GM18505 (cell line): ENCODE measurements around the gene FLOT2.

Experiments
- ATAC-seq: cut with Tn5 transposase; IDR thresholded peaks from one replicate; pipeline ENCODE4 v1.9.1; 2021; ENCODE audit not compliant: unreplicated experiment
- POLR2A ChIP-seq: IDR thresholded peaks from 4 replicates; pipeline ENCODE4 v1.6.1; 2011; ENCODE audit warnings: borderline replicate concordance; ENCODE audit not compliant: insufficient read depth, insufficient read length; ENCODE audit errors: extremely low read depth

FLOT2 gene

GRCh38 chr17:28865946-28866752 lies 31.4 kb downstream of the FLOT2 start:
- peak; percentile 81 for ATAC-seq
- TF ChIP-seq POLR2A = peak; percentile 30

GRCh38 chr17:28864991-28865849 lies 32.3 kb downstream of the FLOT2 start:
- no peak for TF ChIP-seq POLR2A
- no peak for ATAC-seq

- no peak for ATAC-seq
Observed at GRCh38 chr17:28863953-28864352, 33.6 kb downstream of the FLOT2 start.

DNA sequence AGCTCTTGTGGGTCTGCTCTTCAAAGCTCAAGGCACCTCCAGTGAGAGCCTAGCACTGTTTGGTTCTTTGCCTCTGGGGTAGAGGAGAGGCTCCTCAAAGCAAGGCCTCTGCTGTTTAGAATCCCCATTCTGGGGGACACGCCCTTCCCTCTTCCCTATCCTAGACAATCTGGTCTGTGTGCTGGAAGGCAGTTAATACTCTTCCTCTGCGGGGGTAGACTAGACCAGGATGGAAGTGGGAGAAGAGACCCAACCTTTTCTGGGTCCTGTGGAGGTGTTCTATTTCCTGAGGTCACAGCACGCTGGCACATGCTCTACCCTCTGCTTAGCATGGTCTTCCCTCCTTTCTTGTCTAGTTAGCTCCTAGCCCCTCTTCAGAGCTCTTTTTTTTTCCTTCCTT lies 35.0 kb downstream of the FLOT2 start:
- ATAC-seq = no peak
- TF ChIP-seq POLR2A = no peak

More at GRCh38 chr17:28863953-28864352, 33.6 kb downstream of the FLOT2 start:
- no peak for TF ChIP-seq POLR2A

- no peak for TF ChIP-seq POLR2A
- no peak for ATAC-seq
Observed at GRCh38 chr17:28861393-28862203, 35.9 kb downstream of the FLOT2 start.

DNA sequence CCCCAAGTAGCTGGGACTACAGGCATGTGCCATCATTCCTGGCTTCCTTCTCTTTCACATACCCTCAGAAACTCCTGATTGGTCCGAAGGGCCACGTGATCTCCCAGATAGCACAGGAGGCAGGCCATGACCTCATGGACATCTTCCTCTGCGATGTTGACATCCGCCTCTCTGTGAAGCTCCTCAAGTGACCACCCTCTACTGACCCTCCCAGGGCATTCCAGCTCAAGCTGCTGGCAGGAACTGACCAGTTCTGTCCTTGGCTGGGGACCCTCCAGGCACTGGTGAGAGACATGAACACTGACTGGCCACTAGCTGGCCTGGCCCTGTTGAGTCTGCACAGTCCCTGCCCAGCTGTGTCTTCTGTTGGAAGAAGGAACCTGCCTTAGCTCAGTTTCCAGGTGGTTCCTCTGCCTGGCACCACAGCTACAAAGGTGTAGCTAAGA lies 37.1 kb downstream of the FLOT2 start:
- no peak for ATAC-seq
- no peak for TF ChIP-seq POLR2A

DNA sequence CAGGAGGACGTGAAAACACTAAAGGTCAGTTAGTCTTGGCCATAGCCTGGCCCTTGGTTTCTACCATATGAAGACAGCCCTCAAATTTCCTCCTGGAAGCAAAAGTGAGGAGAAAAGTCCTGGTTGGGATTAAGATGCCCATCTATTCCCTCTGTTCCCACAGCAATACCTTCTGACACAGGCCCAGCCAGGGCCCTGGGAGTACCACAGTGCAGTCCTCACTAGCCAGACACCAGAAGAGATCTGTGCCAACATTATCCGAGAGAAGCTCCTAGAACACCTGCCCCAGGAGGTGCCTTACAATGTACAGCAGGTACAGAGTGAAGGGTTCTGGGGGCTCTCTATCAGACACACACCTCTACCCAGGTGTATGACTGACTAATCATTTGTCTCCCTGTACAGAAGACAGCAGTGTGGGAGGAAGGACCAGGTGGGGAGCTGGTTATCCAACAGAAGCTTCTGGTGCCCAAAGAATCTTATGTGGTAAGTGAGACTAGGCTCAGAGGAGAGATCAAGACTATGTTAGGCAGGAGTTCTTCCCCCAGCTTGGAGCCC lies 38.7 kb downstream of the FLOT2 start:
- no peak for ATAC-seq

GRCh38 chr17:28857905-28858800 lies 39.4 kb downstream of the FLOT2 start:
- no peak for TF ChIP-seq POLR2A
- no peak for ATAC-seq

More for the DNA sequence above, 38.7 kb downstream of the FLOT2 start:
- TF ChIP-seq POLR2A = no peak

DNA sequence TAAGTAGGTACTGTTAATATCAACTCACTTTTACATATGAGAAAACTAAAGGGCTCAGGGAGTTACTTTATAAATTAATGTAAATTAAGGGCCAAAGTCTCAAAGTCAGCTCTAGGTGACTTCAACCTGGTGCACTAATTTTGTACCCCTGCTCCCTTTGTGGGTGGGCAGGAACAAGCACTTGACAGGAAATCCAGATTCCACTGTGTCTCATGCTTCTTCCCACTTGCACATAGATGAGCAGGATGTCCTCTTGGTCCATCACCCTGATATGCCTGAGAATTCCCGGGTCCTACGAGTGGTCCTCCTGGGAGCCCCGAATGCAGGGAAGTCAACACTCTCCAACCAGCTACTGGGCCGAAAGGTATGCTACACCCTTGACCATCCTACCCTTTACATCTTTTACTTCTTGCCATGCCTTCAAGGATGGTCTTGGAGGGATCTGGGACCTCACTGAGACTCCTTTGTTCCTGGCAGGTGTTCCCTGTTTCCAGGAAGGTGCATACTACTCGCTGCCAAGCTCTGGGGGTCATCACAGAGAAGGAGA lies 41.4 kb downstream of the FLOT2 start:
- no peak for TF ChIP-seq POLR2A
- ATAC-seq = no peak

DNA sequence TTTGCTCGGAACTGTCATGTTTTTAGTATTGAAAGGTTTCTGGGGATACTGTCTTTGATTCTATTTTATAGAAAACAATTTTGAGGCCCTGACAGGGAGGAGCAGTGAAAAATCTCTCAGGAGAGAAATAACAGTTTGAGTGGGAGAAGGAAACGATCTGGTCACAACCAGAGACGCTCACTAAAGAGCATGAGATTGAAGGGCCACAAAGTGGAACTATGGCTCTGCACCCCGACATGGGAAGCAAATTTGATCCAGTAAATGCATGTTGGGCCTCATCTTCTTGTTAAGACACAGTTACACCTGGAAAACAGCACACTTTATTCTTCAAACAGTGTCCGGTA lies 42.2 kb downstream of the FLOT2 start:
- TF ChIP-seq POLR2A = no peak
- ATAC-seq = no peak

GRCh38 chr17:28854457-28855335 lies 42.8 kb downstream of the FLOT2 start, which contains the start of gene ERAL1:
Gene ERAL1 (plus strand): TSS chr17:28855016. CDS start chr17:28855035, 19 bp downstream.
- ATAC-seq = peak; percentile 79
- TF ChIP-seq POLR2A = peak; percentile 92
